HEK293 (cell line): ENCODE measurements around the gene ZNF107.

Source experiments
- BCL11A ChIP-seq: fragments of 450-650 bp; formaldehyde crosslinking; IDR thresholded peaks from 2 replicates; pipeline ENCODE4 v1.5.1; 2016; ENCODE audit warnings: low read depth, missing biosample characterization, missing genetic modification characterization
- ZNF121 ChIP-seq: fragments of 450-650 bp; formaldehyde crosslinking; IDR thresholded peaks from 2 replicates; pipeline ENCODE4 v1.5.1; 2016; ENCODE audit warnings: missing biosample characterization, missing genetic modification characterization
- ZNF302 ChIP-seq: fragments of 450-650 bp; formaldehyde crosslinking; IDR thresholded peaks from 2 replicates; pipeline ENCODE4 v1.5.1; 2016; ENCODE audit warnings: missing biosample characterization, missing genetic modification characterization, low read depth
- ZNF391 ChIP-seq: fragments of 450-650 bp; formaldehyde crosslinking; IDR thresholded peaks from 2 replicates; pipeline ENCODE4 v1.5.1; 2016; ENCODE audit warnings: low read depth, missing biosample characterization, missing genetic modification characterization, borderline replicate concordance

- TF ChIP-seq BCL11A (tag by site-specific recombination) (no peak), ZNF302 (tag by site-specific recombination) (no peak), ZNF391 (no peak), ZNF121 (tag by site-specific recombination) (no peak)
These were observed 23.9 kb upstream of the ZNF107 start for GRCh38 chr7:64642046-64642445.
